HT-29 (cell line): ENCODE measurements around the gene CBS. TPM values are rescaled to one million over a fixed set of nuclear protein-coding genes. Genes with fewer than 3 reads are reported as not detected.
"Not testable (repeated sequence)": the region's sequence is repeated elsewhere in the genome, so short reads cannot be mapped to it uniquely, and the experiment has no call there.

Source experiments
- DNase-seq: peaks from one replicate; pipeline ENCODE4 v3.0.0-alpha.2; 2015; ENCODE audit warnings: low spot score
- total RNA-seq: library from RNA; depleted of rRNA; stranded (reverse); fragments of >200 nt; shearing (Covaris generic); gene quantifications from 2 replicates; pipeline ENCODE4 v1.2.3, GENCODE V29; 2014

CBS gene
- total RNA-seq, 1 experiment from 2014 or later: not detected

GRCh38 chr21:43068065-43068464 lies 7.6 kb downstream of the CBS start:
- not testable (repeated sequence) for DNase-seq

- DNase-seq: not testable (repeated sequence)
These were observed 8.9 kb downstream of the CBS start for GRCh38 chr21:43066690-43067089.

DNA sequence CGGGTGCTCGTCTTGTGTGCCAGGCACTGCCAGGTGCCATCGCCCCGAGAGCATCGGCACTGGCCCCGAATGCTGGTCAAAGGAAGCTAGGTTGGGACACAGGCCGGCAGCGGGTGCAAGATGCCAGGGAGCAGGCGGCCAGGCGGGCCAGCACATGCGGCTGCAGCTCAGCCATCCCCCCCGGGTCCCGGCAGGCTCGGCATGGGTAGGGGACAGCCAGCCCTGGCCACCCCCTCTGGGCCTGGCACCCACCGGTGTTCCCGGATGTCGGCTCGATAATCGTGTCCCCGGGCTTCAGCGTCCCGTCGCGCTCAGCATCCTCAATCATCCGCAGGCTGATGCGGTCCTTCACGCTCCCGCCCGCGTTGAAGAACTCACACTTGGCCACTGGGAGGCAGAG lies 9.6 kb downstream of the CBS start:
- not testable (repeated sequence) for DNase-seq

DNA sequence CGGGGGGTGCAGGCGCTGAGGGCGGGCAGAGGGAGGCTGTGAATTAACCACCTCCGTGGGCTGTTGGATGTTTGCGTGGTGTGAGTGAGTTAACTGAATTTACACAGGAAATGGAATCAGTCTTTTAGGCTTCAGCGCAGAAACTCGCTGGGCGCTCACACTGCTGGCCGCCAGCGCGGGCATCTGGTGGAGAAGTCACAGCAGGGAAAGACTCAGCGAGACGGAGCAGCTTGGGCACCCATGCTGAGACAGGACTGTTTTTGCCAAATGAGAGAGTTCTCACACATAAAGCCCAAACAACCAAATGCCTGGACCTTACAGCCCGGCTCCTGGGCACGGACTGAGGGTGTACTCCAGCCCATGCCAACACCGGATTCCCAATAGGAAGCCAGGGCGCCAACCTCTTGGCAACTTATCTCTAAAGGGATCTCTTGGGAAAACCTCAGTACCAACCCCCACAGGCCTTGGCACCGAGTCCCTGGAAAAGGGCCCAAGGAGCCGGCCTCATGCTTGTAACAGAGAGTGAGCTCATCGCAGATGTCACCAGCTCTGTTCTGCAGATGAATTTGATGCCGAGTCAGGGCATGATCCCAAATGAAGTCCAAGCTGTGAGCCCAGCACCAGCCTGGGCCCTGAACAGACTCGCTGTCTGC lies 11.2 kb downstream of the CBS start:
- not testable (repeated sequence) for DNase-seq

GRCh38 chr21:43062955-43063664 lies 12.5 kb downstream of the CBS start:
- DNase-seq: not testable (repeated sequence)

DNA sequence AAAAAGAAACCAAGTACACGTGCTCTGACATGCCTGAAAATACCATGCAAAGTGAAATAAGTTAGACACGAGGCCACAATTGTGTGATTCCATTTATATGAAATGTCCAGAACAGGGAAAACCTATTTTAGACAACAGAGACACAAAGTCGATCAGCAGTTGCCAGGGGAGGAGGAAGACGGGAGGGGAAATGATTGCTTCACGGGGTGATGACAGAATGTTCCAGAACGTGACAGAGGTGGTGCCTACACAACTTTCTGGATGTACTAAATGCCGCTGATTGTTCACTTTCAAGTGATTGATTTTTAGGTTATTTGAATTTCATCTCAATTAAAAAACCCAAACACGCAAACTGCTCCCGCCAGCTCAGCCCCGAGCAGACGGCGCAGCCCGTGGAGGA lies 22.5 kb downstream of the CBS start:
- DNase-seq: not testable (repeated sequence)

GRCh38 chr21:43045876-43046821 lies 29.5 kb downstream of the CBS start:
- DNase-seq: not testable (repeated sequence)

- DNase-seq: not testable (repeated sequence)
These were observed 30.3 kb downstream of the CBS start for GRCh38 chr21:43045165-43045875.

DNA sequence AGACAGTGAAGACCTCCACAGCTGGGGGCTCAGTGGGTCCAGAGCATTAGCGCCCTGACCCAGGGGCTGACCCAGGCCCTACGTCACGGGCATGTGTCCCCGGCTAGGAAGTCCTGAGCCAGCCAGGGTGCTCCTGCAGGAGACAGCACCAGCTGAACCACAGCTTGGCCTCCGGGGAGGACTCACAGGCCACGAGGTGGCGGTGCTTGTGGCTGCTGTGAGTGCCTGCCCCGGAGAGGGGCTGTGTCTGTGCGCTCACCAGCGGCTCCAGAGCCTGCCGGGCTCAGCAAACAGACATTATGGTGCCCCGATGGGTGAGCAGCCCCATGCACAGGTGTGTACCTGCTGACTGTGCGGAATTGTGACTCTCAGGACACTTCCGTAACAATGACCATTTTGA lies 31.1 kb downstream of the CBS start:
- DNase-seq: not testable (repeated sequence)

DNA sequence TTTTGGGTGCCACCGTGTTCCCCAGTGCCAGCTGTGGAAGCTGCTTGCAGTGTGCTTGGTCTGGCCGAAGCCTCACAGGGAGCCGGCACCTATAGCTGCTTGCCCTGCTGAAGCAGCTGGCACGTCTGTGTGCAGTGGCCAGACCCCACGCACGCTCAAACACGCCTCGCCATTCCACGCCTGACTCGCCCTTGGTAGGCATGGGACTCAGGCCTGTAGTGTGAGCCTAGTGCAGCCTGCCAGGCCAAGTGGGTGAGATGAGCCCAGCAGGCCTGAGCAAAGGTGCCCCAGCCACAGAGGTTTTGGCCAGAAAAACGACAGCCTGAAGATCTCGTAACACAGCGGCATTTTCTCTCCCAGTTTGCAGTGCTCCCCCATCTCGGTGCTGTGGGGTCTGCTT lies 32.3 kb downstream of the CBS start:
- DNase-seq: not testable (repeated sequence)

- not testable (repeated sequence) for DNase-seq
These were observed 33.5 kb downstream of the CBS start for GRCh38 chr21:43042169-43042568.

GRCh38 chr21:43038659-43039044 lies 37.0 kb downstream of the CBS start:
- not testable (repeated sequence) for DNase-seq

- DNase-seq: not testable (repeated sequence)
These were observed 37.5 kb downstream of the CBS start for GRCh38 chr21:43037918-43038658.

GRCh38 chr21:43036889-43037288 lies 38.7 kb downstream of the CBS start:
- DNase-seq: not testable (repeated sequence)

DNA sequence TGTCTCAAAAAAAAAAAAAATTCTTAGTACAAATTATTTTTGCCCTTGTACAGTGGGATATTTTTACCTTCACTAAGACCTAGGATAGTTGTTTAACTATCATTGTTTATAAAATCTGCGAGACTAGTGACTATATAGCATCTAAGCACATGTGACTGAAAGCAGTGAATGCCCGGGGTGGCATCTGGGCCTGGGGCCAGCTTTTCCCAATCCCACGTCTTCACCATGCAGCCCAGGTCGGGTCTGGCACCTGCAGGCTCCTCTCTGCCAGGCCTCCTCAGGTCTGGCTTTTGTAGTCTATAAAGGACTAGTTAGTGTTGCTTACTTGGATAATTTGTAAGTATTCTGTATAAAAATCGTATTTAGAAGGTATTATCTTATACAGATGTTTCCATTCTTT lies 40.8 kb downstream of the CBS start:
- DNase-seq: no peak

DNA sequence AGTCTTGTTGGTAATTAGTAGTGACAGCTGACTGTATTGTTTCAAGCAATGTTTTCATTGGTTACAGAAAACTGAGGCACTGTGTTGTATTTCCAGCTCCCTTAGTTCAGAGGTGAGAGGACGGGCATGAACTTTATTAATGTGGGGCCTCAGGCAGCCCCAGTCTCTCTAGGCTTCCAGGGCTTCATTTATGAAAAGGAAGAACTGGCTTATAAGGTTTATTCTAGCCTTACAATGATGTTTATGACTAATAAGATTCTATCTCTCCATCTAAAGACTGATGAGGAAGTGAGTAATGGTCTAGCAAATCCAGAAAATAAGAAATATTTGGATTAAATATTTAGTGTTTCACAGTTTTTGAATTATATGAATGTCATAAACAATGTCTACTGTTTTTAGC lies 41.5 kb downstream of the CBS start:
- DNase-seq: no peak

DNA sequence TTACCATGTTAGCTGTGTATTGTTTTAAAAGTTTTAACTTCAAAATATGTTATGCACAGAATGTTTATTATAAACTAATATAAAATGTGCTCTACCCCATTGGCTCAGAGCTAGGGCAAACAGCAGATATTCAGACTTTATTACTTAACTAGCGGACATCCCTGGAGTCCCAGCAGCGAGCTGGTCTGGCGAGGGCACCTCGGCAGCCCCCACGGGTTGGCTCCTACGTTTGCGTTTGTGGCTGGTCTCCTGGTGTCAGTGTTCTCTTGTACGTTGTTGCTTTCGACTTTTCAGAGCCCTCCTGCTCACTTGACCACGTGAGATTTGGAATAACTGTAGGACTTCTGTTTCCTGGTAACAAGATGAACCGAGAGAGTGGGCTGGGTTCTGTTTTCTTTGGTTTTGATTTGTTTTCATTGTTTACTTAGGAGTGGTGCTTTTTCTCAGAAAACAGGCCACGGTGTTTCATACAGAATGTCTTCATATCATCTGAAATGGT lies 44.5 kb downstream of the CBS start:
- no peak for DNase-seq

DNA sequence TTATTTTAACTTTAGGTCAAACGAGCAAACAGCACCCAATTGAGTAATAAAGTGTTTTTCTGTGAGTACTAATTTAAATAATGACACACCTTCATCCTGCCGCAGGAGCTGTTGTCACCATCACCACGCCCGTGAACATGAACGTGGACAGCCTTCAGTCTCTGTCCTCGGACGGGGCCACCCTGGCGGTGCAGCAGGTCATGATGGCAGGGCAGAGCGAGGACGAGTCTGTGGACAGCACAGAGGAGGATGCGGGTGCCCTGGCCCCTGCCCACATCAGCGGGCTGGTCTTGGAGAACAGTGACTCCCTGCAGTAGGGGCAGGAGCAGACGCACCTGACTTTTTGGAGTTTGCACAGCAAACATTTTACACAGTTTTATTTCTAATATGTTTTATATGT lies 45.9 kb downstream of the CBS start:
- no peak for DNase-seq

DNA sequence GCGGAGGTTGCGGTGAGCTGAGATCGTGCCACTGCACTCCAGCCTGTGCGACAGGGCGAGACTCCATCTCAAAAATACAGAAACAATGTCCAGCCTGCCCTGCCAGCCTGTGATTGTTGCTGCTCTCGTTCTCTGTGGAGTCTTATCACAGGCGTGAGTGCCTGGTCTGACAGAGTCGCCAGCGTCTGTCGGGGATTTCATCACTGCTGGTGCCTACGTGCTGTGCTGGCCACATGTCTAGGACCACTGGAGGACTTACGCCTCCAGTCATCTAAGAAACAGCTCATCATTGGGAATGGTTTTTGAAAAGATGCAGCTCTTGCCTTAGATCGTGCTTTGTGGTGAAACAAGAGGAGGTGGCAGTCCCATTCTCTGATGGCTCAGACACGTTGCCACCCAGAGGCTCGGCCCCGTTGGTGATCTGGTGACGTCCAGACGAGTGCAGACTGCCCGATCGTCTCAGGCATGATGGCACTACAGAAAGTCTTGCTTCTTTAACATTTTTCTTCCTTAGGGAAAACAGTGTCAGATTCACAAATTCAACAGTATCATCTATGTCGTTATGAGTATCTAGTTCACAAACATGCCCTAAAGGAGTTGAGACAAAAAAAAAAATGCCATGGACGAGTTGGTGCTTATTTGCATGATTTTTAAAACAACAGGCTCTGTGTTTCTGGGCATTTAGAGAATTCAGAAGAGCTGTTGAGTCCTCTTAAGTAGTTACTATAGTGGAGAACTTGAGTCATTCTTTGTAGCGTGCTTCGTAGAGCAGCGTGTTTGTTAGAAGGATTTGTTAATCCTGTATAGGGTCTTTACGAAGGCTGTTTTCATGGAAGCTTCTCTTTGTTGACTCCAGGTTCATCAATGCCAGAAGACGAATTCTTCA lies 47.5 kb downstream of the CBS start:
- DNase-seq: no peak
